Vagina (tissue), 2 donors: ENCODE data around the gene MAP4K2.

Experiments
- CTCF ChIP-seq, 3 experiments: fragments of 450-650 bp in 2 of 3; fragments of 200-600 bp in 1 of 3; sonication (generic) in 1 of 3; IDR thresholded peaks; one replicate each; pipeline ENCODE4 v1.5.1; 2017 to 2019; ENCODE audit warnings: antibody characterized with exemption in 3 of 3, mild to moderate bottlenecking in 2 of 3, moderate library complexity in 2 of 3
- POLR2A ChIP-seq, 2 donors: fragments of 450-650 bp; IDR thresholded peaks; one replicate each; pipeline ENCODE4 v1.6.1; 2017; ENCODE audit warnings: antibody characterized with exemption in 2 of 2, mild to moderate bottlenecking in 2 of 2, moderate library complexity in 2 of 2
- POLR2AphosphoS5 ChIP-seq, 2 donors: sonication (generic); formaldehyde crosslinking; IDR thresholded peaks; one replicate each; pipeline ENCODE4 v1.9.0; 2017; ENCODE audit warnings: antibody characterized with exemption in 2 of 2, mild to moderate bottlenecking in 2 of 2, low read depth in 1 of 2; ENCODE audit not compliant: insufficient read depth in 1 of 2

GRCh38 chr11:64827451-64827839, 24.4 kb upstream of the MAP4K2 start:
- TF ChIP-seq POLR2AphosphoS5 (IDR thresholded peaks at IDR 0.05; ENCODE audit: insufficient read depth in 1 of 2, low read depth in 1 of 2) (no peak), CTCF (IDR thresholded peaks at IDR 0.05) (no peak), POLR2A (IDR thresholded peaks at IDR 0.05) (no peak)
